ENCODE data around the gene GAS5.
"Not testable (repeated sequence)": the region's sequence is repeated elsewhere in the genome, so short reads cannot be mapped to it uniquely, and the experiment has no call there.

Gene GAS5

DNA sequence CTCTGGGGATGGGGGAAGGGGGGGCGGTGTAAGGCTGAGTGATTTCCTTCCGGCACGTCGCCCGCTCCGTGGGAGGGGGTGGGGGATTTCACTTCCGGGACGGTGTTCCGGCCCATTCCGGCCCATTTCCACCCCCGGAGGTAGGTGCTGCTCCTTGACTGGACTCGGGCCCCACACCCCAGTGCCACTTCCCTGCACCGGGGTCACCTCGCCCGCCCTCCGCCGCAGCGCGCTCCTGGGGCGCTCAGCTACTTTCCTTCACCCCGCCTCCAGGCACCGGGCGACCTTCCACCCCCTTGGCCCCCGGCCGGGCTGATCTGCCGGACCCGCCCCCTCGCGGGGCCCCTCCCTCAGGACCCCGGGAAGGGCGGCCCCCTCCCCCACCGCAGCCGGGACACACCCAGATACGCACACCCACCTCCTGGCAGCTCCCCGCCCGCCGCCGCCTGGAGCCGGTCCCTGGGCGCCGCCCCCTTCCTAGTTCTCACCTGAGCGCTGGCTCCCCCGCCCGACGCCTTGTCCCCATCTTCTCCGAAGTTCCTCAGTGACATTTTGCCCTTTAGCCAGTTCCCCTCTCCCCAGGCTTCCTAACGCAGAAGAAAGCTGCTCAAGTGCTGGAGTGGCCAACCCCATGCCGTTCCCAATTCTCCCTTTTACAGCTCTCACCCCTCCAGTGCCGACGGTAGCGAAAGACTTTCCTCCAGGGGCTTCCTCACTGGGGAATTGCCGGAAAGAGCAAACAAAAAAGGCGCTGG is 654 bp upstream of the GAS5 start, which contains the start of gene ZBTB37:
TSS of gene ZBTB37 (plus strand) at position 115 of the 755 bp plus-strand sequence. CDS start 1,846 bp downstream, outside the sequence.
- DNase-seq, result peak; percentile 92

DNA sequence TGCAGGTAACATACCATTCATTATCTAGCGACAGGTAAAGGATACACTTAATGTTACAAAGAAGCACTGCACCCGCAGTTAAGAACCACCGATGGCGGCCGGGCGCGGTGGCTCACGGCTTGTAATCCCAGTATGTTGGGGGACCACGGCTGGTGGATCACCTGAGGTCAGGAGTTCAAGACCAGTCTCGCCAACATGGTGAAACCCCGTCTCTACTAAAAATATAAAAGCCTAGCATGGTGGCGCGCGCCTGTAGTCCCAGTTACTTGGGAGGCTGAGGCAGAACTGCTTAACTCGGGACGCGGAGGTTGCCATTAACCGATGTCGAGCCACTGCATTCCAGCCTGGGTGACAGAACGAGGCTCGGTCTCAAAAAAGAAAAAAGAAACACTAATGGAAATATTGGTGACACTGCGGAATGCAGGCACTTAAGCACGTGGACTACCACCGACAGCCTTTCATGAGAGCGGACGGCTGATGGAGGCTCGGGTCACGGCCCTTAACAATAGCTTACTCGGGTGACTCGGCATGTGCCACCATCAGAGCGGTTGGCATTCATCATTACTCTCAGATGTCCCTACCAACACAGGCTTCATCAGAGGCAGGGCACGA is 542 bp downstream of the GAS5 start:
- peak in 1 of 2 donors; percentile 3 for DNase-seq

DNA sequence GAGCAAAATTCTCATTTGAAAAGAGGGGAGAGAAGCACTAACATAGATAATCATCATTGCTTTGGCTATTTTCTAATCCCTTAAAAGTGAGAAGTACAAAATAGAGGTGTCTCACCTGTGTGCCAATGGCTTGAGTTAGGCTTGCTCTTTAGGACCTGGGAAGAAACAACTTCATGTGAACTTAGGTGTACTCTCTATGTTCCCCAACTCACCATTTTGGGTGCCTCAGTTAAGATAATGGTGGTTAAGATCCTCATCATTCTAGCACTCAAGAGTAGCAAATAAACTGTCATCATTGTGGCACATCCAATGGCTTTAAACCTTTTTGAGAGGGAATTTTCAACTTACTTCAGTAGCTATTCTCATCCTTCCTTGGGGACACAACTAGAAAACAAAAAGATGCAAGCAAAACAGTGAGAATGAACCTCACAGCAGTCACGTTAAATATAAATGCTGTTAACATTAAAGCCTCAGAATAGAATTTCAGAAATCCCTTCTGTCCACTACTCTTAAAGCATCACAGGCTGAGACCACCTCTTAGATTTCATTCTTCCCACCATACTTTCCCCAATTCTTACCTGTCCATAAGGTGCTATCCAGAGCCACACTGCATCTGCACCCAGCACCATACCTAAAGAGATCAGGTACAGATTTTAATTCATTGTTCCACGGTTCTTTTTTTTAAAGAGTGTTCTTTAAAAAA is 1.2 kb downstream of the GAS5 start:
- DNase-seq, result no peak

- no peak for DNase-seq
Observed at GRCh38 chr1:173865468-173866164, 2.2 kb downstream of the GAS5 start.

DNA sequence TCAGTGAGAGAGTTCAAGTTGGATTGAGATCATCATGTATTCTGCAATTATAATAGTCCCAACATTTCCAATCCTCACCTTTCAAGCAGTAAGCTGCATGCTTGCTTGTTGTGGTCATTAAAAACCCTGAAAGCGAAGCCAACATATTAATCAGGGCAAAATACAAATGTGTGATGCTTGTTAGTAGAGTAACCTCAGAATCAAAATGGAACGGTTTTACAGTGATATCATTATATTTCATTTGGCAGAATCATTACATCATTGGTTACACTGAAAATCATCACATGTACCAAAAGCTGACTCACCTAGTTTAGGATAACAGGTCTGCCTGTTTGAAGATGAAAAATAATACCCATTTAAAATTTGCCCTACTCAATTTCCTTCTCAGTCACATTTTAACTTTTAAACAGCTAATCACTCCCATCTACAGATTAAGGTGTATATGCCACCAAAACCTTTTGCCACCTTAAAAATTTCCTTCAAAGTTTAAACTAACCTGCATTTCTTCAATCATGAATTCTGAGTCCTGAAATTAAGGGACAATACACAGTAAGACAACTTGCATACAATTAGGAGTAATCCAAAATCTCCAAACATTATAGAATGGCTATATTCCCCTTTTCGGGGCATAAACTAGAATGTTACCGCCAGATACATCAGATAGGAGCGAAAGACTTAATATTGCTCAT is 3.5 kb downstream of the GAS5 start:
- no peak for DNase-seq

DNA sequence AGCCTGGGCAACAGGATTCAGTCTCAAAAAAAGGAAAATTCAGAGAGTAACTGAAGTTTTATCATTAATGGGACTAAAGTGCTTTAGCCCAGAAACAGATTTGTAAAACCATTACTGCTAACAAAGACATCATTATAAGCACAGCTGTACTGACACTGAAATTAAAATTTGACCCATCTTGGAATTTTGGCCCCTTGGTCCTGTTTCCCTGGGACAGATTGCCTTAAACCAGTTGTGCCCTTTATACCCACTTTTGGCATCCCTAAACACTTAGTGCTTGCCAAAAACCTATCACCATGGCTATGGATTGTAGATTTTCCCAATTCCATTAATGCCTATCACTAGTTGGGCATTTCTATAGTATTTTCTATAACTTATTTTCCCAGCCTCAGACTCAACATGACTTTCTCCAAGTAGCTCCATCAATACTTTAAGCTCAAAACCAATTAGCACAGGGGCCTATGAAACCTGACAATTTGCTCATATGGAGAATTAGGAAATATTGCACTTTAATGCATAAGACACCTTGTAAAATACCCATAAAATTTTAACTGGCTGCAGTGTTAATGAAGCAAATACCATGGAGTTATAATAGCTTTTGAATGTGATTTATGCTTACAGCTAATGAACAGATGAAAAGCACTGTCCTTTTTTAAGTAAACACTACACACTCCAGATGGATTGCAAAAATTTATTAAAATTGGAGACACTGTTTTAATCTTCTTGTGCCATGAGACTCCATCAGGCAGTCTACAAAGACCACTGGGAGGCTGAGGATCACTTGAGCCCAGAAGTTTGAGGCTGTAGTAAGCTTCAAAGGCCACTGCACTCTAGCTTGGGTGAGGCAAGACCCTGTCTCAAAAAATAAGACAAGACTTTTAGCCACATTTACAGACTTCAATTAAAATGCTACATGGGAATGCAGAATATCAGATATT is 4.3 kb downstream of the GAS5 start:
- DNase-seq, result no peak

GRCh38 chr1:173862769-173863223 is 5.0 kb downstream of the GAS5 start:
- DNase-seq, result no peak

DNA sequence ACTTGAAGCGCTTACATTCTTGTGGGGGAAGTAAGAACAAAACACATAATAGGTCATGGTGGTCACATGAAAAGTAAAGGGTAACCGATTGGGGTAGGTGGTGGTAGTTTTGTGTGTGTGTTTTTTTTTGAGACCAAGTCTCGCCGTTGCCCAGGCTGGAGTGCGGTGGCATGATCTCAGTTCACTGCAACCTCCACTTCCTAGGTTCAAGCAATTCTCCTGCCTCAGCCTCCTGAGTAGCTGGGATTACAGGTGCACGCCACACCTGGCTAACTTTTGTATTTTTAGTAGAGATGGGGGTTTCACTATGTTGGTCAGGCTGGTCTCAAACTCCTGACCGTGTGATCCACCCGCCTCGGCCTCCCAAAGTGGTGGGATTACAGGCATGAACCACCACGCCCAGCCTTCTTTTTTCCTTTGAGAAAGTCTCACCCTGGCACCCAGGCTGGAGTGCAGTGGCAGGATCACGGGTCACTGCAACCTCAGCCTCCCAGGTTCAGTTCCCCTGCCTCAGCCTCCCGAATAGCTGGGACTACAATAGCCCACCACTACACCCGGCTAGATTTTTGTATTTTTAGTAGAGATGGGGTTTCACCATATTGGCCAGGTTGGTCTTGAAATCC is 5.5 kb downstream of the GAS5 start:
- not testable (repeated sequence) for DNase-seq

GRCh38 chr1:173861731-173862145 is 6.1 kb downstream of the GAS5 start:
- DNase-seq, result no peak

DNA sequence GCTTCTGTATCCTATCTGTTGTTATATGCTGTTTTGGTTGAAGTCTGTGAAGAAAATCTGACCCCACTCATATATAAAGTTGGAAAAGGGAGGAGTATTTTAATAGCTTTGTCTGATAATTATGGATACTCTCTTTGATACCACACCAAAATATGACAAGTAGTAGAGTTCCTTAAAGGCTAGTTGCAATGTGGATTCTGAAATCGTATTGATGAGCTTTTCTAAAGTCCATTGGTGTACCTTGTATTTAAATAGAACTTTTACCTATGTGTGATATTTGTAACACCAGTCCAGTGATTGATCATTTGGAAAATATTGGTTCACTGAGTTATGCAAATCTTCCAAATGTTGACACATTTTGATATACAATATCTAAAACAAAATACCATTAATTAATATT is 7.7 kb downstream of the GAS5 start:
- no peak for DNase-seq

DNA sequence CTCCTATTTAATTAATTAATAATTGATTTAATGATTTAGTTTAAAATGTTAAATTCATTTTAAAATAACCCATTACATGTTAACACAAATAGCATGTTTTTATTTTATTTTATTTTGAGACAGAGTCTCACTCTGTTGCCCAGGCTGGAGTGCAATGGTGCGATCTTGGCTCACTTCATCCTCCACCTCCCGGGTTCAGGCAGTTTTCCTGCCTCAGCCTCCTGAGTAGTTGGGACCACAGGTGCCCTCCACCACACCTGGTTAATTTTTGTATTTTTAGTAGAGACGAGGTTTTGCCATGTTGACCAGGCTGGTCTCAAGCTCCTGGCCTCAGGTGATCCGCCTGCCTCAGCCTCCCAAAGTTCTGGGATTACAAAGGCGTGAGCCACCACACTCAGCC is 8.2 kb downstream of the GAS5 start:
- DNase-seq, result not testable (repeated sequence)

DNA sequence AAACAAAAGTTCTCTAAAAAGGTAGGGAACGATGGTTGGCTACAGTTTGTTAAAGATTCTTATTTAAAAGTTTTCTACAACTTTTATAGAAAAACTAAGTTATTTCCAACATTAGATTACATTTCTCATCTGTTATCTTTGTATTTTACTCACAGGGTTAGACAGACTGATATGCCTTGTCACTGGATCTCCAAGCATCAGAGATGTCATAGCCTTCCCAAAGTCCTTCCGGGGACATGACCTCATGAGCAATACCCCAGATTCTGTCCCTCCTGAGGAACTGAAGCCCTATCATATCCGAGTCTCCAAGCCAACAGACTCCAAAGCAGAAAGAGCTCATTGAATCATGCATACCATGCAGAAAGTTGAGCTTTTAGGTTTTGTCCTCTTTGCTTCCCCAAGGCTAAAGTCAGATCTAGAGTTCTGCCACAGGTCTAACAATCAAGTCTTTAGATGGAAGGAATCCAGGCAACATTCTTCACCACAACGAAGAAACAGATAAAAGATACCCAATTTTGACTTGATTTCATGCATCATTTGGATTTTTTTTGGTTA is 10.3 kb downstream of the GAS5 start:
- DNase-seq, result no peak

DNA sequence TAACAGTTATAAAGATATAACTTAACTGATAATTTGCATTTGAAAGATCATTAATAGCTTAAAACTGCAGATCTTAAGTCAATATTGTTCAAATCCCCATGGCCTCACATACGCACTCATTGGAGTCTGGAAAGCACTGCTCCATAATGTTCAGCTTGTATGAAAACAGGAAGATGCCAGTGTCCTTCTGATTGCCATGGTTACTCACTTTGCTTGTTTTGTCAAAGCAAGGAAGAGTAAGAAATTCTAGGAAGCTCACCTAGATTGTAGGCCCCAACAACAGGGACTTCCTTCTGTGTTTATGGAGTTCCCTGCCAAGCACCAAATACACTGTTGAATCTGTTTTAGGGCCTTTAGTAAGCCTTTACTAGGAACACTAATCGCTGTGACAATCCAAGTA is 10.9 kb downstream of the GAS5 start:
- DNase-seq, result no peak

DNA sequence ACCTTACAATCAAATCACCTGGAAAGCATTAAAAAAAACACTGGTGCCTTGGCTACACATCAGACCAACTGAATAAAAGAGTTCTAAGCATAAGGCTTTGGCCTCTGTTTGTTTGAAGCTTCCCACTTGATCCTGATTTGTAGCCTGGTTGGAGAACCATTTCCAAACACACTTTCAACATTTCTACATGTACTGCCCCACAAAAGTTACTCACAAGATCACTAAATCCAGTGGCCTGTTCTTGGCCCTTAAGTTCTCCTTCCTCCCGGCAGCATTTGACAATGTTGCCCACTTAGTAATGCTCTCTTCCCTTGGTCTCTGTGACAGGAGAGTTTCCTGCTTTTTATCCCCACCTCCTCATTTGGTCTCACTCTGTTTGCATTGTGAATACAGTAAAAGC is 11.8 kb downstream of the GAS5 start:
- DNase-seq, result no peak

- no peak for DNase-seq
Observed at GRCh38 chr1:173853074-173853473, 14.7 kb downstream of the GAS5 start.

- DNase-seq, result no peak
Observed at GRCh38 chr1:173852105-173852504, 15.7 kb downstream of the GAS5 start.

- DNase-seq, result no peak
Observed at GRCh38 chr1:173832748-173833147, 35.0 kb downstream of the GAS5 start.

DNA sequence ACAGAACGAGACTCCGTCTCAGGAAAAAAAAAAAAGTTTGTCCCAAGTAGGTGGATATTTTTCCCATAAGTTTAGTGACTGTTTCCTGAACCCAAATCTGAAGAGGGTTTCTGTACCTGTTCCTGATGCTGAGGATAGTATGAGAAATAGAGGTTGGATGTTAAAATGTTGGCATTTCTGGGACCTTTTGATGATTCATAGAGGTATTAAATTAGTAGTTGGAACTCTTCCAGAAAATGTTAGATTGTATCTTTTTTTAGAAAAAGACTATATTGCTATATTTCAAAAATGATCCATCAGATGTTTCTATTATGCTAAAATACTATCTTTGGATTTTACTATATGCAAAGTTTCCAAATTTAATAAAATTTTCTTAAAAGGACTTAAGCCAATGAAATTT is 40.2 kb downstream of the GAS5 start:
- no peak for DNase-seq

DNA sequence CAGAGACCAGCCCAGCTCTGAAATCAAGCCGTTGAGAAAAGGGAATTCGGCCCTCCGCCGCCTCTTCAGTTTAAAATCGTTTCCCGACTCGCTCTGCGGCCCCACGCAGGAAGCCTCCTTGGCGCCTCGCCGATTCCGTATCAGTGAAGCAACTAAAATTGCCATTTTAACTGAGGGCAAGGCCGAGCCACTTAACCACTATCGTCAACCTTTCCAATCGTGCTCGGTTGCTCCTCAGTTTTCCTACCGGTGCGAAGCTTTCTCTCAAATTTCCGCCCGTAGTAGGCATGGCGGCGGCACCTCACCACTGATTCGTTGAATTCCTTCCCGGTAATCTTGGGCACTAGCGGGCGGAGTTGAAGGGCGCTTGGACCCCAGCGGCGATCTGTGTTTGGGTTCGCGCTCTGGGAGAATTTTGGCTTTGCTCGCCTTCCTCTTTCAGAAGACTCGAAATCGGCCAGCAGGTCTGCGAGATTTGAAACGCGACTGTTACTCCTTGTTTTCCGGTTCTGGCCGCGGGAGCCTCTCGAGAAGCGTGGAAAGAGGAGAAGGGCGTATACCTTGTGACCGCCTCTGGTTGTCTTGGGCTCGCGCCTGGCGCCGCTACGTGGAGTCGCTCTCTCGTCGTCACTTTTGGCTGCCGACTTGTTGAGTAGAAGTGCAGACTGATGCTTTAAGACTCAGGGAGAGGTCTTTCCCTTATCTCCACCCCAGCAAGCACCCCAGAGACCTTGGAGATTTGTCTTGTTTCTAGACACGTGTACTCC is 43.3 kb downstream of the GAS5 start, which contains the start of the genes CENPL and DARS2:
TSS of gene CENPL (minus strand) at position 569 of the 767 bp plus-strand sequence. CDS start 13,584 bp downstream, outside the sequence.
TSS of gene DARS2 (plus strand) at position 359 of the 767 bp plus-strand sequence. CDS start 557 bp downstream, outside the sequence.
- peak; percentile 91 to 92 for DNase-seq
